HL-60/S4 (cell line): ENCODE measurements around the gene MLLT1.

ENCODE experiments used
- in situ Hi-C: fragments of 300-500 bp; cut with MboI; formaldehyde crosslinking; loops from 2 replicates; pipeline ENCODE4 v1.14.3; 2022; ENCODE audit warnings: low sequenced_read_pairs

Gene MLLT1

DNA sequence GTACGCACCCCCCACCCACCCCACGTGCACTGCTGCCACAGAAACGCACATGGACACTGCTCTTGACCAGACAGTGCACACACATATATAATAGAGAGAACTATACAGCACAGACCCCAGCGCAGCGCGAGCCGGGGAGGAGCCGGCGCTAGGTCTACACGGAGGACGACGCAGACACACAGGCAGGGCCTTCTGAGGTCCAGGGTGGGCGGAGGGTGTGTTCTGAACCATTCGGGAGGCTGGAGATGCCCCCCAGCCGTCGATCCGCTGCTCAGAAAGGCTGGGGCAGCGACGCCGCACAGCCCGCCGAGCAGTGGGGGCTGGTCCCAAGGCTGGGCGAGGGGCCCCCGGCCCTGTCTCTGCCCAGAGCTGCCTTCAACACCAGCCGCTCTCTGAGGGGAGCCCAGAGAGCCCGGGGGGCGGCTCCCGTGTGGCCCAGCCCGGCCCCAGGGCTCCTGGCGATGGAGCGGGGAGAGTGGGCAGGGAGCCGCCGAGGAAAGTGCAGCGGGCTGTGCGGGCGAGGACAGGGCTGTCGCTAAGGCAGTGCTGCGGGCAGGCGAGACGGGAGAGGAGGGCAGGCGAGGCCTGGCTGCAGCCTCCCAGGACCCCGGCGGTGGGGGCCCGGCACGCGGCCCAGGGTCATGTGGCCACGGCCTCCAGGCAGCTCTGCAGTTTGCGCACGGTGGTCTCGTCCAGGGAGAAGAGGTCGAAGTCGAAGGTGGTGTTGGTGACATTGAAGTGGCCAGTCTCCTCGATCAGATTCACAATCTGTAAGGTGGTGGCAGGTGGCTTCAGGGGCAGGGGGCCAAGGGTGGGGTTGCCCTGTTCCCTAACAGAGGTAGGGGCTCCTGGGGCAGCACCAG is 67.1 kb downstream of the MLLT1 start:
- in situ Hi-C loops, result no loop called here

DNA sequence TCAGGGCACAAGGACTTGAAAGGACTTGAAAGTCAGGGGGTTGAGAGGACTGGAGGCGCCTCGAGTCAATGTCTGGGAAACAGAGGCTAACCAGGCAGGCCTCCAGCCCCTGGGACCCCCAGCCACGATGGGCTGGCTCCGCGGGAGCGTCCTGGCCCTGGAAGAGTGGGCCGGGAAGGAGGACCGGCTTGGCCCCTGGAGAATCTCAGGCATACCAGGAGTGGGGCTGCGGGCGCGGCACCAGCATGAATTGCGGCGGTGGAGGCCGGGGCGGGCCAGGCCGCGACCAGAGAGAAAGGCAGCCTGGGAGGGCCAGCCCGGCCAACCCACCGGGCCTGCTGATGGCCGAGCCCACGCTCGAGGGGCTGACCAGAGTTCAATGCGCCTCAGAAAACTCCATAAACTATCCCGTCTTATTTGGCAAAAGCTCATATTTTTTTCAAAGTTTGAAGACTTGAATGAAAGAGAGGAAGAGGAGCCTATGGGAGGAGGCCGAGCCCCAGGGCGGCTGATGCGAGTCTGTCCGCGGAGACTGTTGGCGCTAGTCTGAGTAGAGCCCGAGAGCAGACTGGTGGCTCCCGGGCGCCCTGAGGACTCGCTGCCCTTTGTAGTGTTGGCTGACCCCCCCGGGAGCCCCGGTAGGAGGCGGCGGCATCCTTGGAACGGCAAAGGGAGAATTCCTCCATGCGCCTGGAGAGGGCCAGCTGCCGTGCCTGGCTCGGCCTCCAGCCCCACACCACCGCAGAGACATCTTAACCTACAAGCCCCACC is 68.0 kb downstream of the MLLT1 start:
- in situ Hi-C loops, result no loop called here

- in situ Hi-C loops, result no loop called here
These were observed 68.8 kb downstream of the MLLT1 start for GRCh38 chr19:6210721-6211600.

DNA sequence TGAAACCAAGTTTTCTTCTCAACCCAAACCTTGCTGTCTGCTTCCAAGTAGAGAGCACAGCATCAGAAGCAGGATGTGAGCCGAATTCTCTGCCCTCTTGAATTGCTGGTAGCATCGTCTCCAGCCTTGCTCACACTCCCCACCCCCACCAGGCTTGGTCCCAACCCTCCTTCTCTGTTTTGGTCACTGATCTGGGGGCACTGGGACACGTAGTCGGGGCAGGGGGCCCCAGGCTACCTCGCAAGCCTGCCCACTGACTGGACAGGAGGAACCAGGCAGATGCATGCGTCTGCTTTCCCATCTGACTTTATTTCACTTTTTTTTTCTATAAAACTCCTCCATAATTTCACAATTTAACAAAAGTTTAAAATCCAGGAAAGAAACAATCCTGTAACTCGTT is 69.7 kb downstream of the MLLT1 start:
- in situ Hi-C loops, result no loop called here

GRCh38 chr19:6209680-6210079 is 70.1 kb downstream of the MLLT1 start:
- in situ Hi-C loops, result no loop called here

GRCh38 chr19:6209233-6209632 is 70.5 kb downstream of the MLLT1 start:
- in situ Hi-C loops, result no loop called here

DNA sequence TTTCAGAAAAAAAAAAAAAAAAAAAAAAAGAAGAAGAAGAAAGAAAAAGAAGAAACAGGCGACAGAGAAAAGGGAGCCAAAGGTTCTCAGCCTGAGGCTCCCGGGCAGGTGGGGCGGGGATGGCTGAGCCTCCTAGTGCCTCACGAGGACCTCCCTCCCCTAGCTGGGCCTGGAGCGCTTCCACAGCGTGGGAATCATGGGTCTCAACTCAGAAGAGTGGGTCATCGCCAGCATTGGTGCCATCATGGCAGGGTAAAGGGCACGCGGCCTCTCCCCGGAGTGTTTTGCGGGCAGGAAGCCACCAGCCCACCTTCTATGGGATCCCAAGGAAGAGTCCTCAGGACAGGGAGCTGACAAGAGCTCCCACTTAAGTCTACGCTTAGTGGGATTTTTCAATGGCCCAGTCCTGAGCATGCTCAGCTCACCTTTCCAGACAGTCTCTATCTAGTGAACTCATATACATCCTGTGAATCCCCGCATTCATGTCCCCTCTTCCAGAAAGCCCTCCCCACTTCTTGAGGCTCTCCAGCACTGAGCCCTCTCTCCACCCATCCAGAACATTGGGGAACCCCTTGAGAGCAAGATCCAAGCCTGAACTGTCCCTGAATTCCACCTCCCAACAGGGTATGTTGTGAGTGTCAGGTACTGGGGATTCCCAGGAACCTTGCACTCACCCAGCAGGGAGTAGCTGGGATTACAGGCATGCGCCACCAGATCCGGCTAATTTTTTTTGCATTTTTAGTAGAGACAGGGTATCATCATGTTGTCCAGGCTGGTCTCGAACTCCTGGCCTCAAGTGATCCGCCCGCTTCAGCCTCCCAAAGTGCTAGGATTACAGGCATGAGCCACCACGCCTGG is 74.7 kb downstream of the MLLT1 start:
- in situ Hi-C loops, result no loop called here

DNA sequence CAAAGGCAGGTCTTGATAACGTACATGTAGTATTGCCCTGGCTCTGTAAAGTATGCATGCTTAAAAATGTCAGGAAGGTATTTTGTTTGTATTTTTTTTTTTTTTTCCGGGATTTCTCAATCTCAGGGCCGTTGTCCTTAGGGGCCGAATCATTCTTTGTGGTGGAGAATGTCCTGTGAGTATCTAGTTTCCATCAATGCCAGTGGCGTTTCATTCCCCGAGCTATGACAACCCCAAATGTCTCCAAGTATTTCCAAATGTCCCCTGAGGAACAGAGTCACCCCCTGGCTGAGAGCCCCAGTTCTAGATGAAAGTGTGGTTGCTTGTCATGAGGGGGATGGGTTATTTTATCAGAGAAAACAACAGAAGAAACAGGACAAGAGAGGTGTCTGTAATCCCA is 75.6 kb downstream of the MLLT1 start:
- in situ Hi-C loops, result no loop called here

DNA sequence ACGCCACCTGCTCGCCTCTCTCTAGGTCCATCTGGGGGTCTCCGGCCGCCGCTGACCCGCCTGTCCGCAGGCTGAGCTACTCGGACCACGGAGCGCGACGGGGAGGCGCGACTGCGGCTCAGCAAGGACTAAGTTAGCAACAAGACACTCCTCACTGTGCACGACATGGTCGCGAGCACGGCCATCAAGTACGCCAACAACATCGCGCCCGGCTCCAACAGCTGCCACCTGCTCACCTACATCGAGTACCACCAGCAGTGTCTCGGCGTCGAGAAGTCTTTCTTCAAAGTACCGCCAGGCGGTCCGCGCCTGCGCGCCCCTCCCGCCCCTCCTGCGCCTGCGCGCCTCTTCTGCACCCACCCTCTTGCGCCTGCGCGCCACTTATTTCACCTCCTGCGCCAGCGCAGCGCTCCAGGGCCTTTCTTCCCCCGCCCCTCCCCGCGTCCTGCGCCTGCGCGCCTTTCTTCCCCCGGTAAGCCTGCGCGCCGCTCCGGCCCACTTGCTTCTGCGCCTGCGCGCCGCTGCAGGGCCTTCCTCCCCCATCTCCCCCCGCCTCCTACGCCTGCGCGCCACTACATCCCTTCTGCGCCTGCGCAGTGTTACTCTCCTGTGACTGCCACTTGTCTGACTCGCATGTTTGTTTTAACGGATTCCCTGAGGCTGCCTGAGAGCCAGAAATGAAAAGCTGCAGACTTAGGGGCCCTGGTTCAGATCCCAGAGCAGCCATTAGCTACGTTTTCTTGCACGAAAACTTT is 80.4 kb downstream of the MLLT1 start:
- in situ Hi-C loops, result no loop called here

- in situ Hi-C loops, result no loop called here
These were observed 80.9 kb downstream of the MLLT1 start for GRCh38 chr19:6198896-6199239.

DNA sequence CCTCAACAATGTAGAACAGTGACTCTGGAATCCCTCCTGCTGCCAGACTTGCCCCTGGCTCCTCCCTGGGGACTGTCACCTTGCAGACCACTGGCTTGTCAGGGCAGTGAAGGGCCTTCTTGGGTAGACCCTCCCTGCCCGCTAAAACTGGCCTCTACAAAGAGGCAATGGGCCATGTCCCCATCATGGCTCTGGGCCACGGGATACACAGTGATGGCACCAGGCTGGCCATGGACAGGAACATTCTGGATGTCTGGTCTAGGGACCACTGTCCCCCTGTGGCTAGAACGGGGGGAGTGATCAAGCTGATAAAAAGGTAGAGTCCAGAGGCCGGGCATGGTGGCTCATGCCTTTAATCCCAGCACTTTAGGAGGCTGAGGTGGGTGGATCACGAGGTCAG is 83.4 kb downstream of the MLLT1 start:
- in situ Hi-C loops, result no loop called here

DNA sequence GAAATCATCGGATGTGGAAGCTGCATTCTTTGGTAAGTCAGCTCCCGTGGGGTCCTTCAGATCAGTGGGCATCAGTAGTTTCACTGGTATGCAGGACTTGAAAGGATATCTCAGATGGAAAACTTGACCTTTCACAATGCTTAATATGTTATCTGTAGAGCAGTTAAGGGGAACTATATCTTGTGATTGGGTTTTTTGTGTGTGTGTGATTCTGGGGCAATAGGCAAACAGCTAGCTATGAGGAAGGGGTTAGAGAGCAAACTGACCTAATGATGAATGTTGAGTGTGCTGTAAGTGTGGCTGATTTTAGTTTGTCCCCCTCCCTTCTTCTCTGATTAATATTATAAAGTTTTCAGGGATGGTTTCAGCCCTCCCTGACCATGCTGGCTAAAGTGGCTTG is 91.0 kb downstream of the MLLT1 start:
- in situ Hi-C loops, result no loop called here

DNA sequence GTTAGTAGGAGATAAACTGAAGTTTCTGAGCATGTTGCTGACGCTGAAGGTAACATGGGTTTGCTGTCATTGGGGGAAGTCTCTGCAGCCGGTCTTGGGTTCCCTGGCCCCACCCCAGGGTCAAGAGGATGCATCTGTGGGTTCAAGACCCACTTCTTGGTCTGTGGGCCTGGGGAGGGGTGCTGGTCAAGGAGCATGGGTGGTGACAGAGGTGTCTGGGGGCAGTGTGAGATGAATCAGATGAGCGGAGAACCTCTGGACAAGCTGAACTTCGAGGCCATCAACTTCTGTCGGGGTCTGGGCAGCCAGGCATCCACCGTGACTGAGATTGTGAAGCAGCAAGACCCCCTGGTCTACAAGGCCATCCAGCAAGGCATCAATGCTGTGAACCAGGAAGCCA is 92.4 kb downstream of the MLLT1 start:
- in situ Hi-C loops, result no loop called here

GRCh38 chr19:6185835-6186834 is 93.6 kb downstream of the MLLT1 start:
- in situ Hi-C loops, result no loop called here

DNA sequence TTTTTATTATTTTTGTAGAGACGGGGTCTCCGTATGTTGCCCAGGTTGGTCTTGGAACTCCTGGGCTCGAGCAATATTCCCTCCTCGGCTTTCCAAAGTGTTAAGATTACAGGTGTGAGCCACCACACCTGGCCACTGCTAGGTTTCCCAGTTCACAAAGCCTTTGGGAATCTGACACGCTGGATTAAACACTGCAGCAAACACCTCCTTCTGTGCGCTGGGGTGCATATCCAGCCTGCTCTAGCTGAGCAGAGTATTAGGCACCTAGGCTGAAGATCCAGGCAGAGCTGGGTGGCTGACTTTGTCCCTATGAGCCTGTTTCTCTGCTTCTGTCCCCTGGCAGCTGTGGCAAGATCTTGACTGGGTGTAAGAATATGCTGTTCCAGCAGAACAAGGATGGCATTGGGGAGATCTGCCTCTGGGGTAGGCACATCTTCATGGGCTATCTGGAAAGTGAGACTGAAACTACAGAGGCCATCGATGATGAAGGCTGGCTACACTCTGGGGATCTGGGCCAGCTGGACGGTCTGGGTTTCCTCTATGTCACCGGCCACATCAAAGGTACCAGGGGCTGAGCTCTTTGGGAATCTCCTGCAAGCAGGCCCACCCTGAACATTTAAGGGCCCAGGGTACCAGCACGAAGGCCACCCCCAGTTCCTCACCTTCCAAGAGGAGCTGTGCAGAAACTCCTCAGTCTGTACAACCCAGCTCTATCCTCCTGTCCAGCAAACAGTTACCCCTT is 94.5 kb downstream of the MLLT1 start:
- in situ Hi-C loops, result no loop called here

GRCh38 chr19:6181119-6181518 is 98.7 kb downstream of the MLLT1 start:
- in situ Hi-C loops, result no loop called here

DNA sequence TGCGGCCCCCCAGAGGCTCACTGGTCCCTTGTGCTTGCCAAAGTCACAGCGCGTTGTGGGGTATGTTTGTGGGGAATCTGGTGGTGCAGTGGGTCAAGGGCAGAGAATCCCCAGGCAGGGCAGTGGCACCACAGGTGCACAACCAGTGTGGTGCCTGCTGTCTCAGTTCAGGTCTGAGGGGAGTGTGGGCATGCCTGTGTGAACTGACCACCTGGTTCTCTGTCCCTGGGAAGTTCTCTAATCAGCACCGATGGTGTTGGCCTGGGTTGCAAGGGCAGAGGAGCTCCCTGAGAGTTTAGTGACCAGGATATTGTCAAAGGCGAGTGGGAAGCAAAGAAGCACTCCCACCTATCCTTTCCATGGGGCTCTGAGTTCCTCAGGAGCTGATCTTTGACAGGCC is 106.6 kb downstream of the MLLT1 start:
- in situ Hi-C loops, result no loop called here
